Stimulated activated CD4-positive, alpha-beta T cell treated with anti-CD3 and anti-CD28 coated beads, TNF-alpha, amount 100 ng/mL, for 1 hour (primary cell): ENCODE results near the gene STIM1.

Experiments
- DNase-seq, 3 donors: peaks; one replicate each; pipeline ENCODE4 v3.0.0-alpha.2; 2020; ENCODE audit warnings: low read depth in 3 of 3, low spot score in 1 of 3

Gene STIM1

GRCh38 chr11:4063348-4063747 lies 207.9 kb downstream of the STIM1 start:
- no peak for DNase-seq

GRCh38 chr11:4064278-4064955 lies 209.0 kb downstream of the STIM1 start:
- DNase-seq: no peak

- no peak for DNase-seq
Measured at GRCh38 chr11:4065086-4065485, 209.6 kb downstream of the STIM1 start.

- DNase-seq: no peak
Measured at GRCh38 chr11:4065601-4066377, 210.3 kb downstream of the STIM1 start.

- DNase-seq: no peak
Measured at GRCh38 chr11:4066910-4067309, 211.4 kb downstream of the STIM1 start.

GRCh38 chr11:4068962-4069361 lies 213.5 kb downstream of the STIM1 start:
- DNase-seq: no peak

- no peak for DNase-seq
Measured at GRCh38 chr11:4071325-4071724, 215.9 kb downstream of the STIM1 start.

GRCh38 chr11:4071914-4072313 lies 216.4 kb downstream of the STIM1 start:
- DNase-seq: no peak

GRCh38 chr11:4072668-4073285 lies 217.3 kb downstream of the STIM1 start:
- no peak for DNase-seq

GRCh38 chr11:4074266-4074665 lies 218.8 kb downstream of the STIM1 start:
- no peak for DNase-seq

- no peak for DNase-seq
Measured at GRCh38 chr11:4076774-4077173, 221.3 kb downstream of the STIM1 start.

- DNase-seq: no peak
Measured at GRCh38 chr11:4083198-4083597, 227.7 kb downstream of the STIM1 start.

GRCh38 chr11:4084406-4085125 lies 229.1 kb downstream of the STIM1 start:
- DNase-seq: no peak

GRCh38 chr11:4085575-4085974 lies 230.1 kb downstream of the STIM1 start:
- no peak for DNase-seq

GRCh38 chr11:4086575-4087353 lies 231.3 kb downstream of the STIM1 start:
- no peak for DNase-seq

- no peak for DNase-seq
Measured at GRCh38 chr11:4087551-4087950, 232.1 kb downstream of the STIM1 start.

- DNase-seq: no peak
Measured at GRCh38 chr11:4090258-4090657, 234.8 kb downstream of the STIM1 start.

- DNase-seq: no peak
Measured at GRCh38 chr11:4092026-4092425, 236.6 kb downstream of the STIM1 start.

GRCh38 chr11:4093519-4094347 lies 238.3 kb downstream of the STIM1 start:
- DNase-seq: no peak
